ENCODE measurements around the gene FGFR1OP2.
"Not testable (repeated sequence)": the region's sequence is repeated elsewhere in the genome, so short reads cannot be mapped to it uniquely, and the experiment has no call there.

The FGFR1OP2 gene

DNA sequence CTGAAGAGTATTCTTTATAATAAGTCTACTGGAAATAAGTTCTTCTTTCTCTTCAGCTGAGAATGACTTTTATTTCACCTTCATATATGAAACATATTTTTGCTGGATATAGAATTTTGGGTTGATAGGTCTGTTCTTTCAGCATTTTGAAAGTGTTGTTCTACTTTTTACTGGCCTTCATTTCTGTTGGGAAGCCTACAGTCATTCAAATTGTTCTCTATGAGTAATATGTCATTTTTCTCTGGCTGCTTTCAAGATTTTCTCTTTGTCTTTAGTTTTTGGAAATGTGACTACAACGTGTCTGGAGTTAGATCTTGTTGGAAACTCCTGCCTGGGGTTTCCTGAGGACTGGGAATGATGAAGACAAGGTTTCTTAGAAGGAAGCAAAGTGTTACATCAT is 10.0 kb downstream of the FGFR1OP2 start:
- no peak for FAIRE-seq

DNA sequence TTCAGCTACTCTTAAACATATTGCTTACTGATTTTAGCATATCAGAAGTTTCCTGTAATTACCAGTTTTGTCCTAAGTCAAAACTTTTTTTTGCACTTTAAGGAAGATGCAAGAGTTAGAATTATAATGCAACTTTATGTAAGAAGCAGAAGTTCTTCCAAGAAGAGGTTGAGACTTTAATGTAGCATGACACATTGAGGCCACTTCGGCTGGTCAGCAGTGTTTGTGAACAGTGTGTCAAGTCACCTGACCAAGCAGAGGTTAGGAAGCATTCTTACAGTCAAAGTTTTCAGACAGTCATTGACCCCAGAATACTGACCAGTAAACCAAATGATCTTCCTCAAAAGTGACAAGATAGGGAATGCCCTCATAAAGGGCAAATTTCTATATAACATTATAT is 15.2 kb downstream of the FGFR1OP2 start:
- no peak for FAIRE-seq

DNA sequence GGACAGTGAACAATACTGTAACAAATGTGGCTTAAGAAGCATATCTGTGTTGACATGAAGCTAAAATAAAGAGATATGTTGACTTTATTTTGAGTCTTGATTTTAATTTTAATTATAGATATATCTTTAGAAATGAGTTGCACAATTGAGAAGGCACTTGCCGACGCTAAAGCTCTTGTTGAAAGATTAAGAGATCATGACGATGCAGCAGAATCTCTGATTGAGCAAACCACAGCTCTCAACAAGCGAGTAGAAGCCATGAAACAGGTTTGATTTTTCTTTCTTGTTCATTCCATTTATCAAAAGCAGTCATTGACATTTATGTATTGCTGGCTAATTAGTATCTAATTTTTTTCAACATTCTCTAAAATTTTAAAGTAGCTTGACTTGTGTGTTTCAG is 15.8 kb downstream of the FGFR1OP2 start:
- FAIRE-seq, result no peak

DNA sequence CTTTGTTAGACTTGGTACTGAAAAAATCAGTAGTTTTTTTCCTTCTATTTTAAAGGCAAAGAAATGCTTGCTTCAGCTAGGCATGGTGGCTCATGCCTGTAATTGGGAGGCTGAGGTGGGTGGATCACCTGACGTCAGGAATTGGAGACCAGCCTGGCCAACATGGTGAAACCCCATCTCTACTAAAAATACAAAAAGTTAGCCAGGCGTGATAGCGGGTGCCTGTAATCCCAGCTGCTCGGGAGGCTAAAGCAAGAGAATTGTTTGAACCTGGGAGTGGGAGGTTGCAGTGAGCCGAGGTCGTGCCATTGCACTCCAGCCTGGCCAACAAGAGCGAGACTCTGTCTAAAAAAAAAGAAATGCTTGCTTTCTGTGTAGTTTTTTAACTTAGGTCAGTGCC is 23.1 kb downstream of the FGFR1OP2 start:
- FAIRE-seq, result not testable (repeated sequence)

DNA sequence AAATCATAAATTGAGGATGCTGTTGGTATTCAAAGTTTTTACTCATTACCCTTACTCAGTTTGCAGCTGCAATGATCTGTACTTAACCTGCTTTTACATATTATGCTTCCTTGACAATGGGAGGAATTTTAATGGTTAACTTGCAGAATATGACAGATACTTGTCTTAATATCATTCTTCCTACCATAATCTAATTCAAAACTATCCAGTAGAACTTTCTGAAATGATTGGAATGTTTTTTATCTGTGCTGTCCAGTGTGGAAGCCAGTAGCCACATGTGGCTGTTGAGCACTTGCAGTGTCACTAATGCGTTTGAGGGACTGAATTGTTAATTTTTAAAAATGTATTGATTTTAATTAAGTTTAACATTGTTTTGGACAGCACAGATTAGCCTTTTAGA is 23.5 kb downstream of the FGFR1OP2 start:
- no peak for FAIRE-seq

DNA sequence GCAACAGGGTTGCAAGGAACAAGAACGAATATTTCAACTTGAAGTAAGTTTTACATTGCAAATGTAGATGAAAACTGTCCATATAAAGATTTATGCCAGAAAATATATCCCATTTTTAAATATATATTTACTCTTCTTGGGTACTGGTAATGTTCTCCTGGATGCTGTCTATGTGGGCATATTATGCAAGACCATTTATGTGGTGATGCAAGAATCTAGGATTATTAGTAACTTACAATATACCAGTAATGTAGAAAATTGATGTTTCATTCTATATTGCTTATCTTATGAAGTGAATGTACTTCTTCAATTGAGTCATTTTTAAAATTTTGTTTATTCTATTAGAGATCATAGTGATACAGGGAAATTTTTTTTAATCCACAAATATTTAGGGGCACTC is 25.1 kb downstream of the FGFR1OP2 start:
- no peak for FAIRE-seq

DNA sequence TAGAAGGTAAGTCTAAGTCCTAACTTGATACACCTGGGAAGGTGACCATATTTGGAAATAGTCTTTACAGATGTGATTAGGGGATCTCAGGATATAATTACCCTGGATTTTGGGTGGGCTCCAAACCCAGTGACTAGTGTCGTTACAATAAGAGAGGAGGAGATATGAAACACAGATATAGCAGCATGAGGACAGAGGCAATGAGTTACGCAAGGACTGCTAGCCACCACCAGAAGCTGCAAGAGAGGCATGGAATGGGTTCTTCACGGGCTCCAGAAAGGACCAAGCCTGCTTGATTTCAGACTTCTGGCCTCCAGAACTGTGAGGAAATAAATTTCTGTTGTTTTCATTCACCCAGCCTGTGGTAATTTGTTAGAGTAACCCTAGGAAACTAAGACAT is 28.6 kb downstream of the FGFR1OP2 start:
- FAIRE-seq, result no peak

DNA sequence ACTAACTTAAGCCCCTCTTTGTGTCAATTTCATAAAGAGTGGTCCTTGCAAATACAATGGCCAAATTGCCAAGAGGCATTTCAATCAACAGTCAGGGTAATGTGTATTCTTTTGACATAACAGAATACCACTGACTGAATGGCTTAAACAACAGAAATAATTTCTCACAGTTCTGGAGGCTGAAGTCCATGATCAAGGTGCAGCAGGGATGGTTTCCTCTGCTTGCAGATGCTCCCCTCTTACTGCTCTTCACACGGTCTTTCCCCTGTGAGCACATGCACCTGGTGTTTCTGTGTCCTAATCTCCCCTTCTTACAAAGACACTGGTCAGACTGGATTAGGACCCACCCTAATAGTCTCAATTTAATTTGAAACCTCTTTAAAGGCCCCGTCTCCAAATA is 31.9 kb downstream of the FGFR1OP2 start:
- no peak for FAIRE-seq

DNA sequence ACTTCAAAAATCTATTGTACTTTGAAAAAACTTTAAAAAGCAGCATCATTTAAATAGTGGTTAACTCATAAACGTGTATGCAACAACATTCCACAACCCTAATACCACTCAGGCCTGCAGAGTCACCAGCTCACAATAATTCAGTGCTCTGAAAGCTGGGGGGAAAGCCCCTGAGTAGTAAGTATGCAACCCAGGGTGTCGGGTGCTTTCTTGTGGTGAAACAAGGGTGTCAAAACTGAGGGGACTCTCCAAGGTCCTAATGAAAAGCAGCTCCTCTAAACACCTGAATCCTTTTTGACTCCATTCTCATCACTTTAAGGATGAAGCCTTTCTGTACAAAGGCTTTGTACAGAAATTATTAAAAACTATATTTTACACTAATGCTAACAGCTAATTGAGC is 33.7 kb downstream of the FGFR1OP2 start:
- no peak for FAIRE-seq

DNA sequence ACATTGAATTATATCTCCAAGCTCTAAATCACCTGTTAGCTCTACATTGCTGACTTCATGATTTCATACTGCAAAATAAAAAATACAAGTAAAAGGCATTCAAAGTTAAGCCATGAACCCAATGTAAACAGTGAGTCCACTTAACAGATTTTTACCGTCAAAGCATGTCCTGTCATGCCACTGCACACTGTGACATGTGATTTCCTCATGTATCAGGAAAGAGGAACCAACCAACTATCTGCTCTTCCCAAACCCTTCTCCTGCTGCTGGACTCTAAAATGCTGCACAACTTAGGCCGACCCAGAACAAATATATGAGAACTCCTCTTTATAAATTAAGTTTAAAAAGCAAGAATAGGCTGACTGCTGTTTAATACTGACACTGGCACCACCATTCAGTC is 38.4 kb downstream of the FGFR1OP2 start:
- no peak for FAIRE-seq

DNA sequence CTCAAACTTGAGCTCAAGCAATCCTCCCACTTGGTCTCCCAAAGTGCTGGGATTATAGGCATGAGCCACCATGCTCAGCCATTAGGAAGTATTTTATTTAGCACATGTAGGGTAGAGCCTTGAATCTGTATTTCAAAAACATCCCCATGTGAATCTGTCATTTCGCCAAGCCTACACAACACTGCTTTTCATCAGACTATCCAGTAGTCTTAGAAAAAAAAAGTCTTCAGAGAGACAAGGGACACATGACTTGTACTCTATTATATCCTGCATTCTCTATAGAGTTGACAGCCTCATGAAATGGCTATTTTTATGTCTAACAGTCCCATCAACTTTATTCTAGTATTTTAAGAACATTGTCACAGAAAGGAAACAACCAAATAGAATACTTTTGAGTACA is 40.5 kb downstream of the FGFR1OP2 start:
- no peak for FAIRE-seq

DNA sequence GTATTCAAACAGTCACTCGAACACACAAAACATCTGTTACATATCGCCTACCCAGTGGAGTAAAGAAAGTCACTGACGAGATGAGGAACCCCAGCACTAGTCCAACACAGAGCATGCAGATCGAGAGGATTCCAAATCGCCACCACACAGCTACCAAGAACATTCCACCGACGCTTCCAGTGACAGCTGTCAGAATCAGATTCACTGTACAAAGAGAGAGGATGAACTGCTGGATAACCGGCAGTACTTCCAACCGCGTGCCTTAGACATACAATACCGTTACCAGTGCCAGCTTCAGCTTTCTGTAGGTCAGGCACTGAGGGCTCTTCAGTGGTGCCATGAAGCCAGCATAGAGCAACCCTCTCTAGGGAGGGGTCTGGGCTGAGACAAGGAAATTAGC is 41.5 kb downstream of the FGFR1OP2 start:
- no peak for FAIRE-seq

DNA sequence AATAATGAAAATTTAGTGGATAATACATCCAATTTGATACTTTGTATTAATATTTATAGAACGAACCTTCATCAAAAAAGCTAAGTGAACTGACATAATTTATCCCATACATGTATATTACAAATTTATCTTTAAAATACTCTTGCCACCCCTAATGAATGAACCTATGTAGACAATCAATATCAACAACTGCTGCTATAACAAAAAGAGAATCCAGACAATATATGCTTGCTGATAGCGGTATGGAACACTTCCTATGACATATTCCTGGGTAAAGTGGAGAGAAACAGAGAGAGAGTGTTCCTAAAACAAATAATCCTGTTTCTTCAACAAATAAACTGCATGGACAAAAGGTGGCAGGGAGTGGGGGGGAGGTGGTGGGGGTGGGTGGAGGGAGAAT is 44.6 kb downstream of the FGFR1OP2 start:
- FAIRE-seq, result no peak

DNA sequence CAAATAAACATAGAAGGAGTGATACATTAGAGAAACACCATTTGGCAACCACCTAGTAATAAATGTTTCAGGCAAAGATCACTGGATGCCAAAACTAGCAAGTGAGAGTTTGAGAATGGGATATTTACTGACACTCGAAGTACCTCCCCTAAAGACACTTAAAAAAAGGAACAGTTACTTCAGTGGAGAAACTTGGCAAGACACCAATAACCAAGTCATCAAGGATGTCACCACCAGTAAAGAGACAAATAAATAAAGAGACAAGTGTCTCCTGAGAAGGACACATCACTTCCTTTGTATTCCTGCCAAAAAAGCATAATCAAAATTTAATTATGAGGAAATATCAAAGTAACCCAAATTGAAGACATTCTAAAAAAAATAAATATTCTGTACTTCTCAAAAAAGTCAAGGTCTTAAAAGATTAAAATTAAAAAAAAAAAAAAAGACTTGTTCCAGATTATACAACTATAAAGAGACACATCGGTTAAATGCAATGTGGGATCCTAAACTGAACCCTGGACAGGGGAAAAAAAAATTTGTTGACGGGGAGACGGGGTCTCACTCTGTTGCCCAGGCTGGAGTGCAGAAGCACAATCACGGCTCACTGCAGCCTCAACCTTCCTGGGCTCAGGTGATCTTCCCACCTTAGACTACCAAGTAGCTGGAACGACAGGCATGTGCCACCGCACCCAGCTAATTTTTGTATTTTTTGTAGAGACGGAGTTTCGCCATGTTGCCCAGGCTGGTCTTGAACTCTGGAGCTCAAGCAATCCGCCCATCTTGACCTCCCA is 49.6 kb downstream of the FGFR1OP2 start:
- FAIRE-seq, result no peak

DNA sequence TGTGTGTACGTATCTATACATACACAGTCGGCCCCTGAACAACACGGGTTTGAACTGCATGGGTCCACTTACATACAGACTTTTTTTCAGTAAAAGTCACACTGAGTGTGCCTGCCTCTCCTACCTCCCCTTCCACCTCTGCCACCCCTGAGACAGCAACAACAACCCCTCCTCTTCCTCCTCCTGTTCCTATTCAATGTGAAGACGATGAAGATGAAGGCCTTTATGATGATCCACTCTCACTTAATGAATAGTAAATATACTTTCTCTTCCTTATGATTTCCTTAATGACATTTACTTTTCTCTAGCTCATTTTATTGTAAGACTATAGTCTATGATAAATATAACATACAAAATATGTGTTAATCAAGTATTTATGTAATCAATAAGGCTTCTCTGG is 50.4 kb downstream of the FGFR1OP2 start:
- FAIRE-seq, result no peak

DNA sequence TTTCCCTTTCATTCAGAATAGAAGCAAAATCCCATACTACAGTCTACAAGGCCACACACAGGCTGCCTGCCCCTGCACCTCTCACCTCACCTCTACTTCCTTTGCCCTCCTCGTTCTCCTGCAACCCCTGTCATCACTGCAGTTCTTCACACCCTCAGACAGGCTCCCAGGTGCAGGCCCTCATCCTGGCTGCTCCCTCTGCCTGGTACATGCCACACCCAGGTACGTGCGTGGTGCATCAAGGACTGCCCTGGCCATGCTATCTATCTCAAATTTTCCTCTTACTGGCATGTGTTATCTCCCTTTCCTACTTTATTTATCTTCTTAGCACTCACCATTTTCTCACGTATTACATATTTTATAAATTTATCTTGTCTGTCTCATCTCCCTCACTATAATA is 51.6 kb downstream of the FGFR1OP2 start:
- no peak for FAIRE-seq

DNA sequence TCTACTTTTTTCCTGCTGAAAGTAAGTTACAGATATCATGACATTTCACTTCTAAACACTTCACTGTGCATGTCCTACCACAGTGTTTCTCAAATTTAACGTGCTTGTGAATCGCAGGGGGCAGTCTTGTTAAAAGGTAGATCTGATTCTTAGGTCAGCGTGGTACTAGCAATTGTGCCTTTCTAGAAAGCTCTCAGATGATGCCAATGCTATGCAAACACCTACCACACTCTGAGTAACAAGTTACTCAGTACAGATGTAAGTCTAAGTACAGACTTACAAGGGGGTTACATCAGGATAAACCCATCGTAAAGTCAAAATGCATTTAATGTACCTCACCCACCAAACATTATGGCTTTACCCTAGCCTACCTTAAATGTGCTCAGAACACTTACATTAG is 53.6 kb downstream of the FGFR1OP2 start:
- no peak for FAIRE-seq

DNA sequence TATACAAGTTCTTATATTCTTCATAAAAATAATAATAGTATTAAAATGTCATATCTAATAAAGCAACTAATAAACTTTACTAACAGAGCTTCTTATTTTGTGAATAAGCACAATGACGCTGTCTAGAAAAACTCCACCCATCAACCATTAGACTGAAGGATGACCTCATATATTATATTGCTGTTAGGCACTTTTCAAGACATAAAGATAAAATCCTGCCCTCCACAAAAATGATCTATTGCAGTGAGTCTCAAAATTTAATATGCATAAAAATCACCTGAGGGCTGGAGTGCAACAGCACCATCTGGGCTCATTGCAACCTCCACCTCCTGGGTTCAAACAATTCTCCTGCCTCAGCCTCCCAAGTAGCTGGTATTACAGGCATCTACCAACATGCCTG is 55.8 kb downstream of the FGFR1OP2 start:
- no peak for FAIRE-seq

DNA sequence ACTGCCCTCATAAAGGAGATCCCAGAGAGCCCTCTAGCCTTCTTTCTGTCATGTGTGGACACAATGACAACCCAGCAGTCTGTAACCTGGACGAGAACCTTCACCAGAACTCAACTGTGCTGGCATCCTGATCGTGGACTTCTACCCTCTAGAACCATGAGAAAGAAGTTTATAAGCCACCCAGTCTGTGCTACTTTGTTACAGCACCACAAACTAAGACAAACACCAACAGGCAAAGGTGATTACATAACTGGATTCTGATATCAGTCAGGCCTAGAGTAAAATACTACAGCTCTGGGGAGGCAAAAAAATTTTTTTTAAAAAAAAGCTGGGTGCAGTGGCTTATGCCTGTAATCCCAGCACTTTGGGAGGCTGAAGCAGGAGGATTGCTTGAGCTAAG is 57.4 kb downstream of the FGFR1OP2 start:
- no peak for FAIRE-seq

DNA sequence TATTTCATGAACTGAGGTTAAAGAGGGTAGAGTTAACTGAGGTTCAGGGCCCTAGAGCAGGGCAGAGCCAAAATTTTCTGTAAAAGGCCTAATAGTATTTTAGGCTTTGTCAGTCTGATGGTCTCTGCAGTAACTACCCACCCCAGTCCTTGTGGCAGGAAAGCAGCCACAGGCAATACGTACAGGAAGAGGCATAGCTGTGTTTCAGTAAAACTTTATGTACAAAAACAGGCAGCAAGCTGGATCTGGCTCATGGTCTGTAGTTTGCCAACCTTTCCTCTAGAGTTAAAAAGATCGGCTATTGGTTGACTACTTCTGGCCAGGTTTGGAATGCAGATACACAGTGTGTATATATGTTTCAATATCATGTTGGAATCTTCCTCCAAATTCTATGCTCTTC is 58.7 kb downstream of the FGFR1OP2 start:
- FAIRE-seq, result no peak

DNA sequence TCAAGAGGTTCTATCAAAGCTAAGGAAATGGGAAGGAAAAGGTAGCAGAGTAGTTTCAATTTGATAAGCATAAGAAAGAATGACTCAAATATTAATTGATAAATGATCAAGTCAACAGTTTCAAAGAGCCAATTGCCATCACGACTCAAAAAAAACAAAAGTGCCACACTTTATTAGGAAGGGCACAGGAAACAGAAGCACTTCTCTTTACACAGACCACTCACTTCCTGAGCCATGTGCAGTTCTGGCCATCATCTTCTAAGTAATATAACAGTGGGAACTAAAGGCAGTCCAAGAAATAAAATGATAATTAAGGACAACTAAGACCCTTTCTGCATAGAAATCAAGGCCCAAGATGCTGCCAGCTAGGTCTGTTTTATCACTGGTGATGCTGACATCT is 62.7 kb downstream of the FGFR1OP2 start:
- no peak for FAIRE-seq

DNA sequence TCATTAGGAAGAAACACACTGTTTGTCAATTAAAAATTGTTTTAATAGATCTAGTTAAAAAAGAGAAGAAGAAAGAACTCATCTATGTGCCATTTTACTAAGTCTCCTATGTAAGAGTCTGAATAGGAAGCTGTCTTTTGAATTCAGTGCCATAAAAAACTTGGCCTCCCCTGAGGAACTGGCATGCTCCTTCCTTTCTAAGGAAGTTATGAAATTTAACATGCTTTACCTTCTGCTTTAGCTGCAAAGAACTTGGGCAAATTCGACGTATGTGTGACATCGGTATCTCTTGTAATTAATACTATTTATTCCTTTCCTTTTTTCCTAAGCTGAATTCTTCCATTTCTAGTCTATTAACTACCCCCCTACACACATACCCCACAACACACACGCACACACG is 63.4 kb downstream of the FGFR1OP2 start:
- FAIRE-seq, result no peak

DNA sequence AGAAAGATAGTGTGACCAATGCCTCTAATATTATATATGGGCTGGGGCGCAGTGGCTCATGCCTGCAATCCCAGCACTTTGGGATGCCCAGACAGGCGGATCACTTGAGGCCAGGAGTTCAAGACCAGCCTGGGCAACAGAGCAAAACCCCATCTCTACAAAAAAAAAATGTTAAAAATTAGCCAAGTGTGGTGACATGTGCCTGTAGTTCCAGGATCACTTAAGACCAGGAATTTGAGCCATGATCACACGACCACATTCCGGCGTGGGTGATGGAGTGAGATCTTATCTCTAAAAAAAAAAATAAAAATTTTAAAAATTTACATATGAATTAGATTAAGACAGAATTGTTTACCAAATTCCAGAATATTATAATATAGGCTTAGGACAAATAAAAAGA is 63.9 kb downstream of the FGFR1OP2 start:
- no peak for FAIRE-seq

DNA sequence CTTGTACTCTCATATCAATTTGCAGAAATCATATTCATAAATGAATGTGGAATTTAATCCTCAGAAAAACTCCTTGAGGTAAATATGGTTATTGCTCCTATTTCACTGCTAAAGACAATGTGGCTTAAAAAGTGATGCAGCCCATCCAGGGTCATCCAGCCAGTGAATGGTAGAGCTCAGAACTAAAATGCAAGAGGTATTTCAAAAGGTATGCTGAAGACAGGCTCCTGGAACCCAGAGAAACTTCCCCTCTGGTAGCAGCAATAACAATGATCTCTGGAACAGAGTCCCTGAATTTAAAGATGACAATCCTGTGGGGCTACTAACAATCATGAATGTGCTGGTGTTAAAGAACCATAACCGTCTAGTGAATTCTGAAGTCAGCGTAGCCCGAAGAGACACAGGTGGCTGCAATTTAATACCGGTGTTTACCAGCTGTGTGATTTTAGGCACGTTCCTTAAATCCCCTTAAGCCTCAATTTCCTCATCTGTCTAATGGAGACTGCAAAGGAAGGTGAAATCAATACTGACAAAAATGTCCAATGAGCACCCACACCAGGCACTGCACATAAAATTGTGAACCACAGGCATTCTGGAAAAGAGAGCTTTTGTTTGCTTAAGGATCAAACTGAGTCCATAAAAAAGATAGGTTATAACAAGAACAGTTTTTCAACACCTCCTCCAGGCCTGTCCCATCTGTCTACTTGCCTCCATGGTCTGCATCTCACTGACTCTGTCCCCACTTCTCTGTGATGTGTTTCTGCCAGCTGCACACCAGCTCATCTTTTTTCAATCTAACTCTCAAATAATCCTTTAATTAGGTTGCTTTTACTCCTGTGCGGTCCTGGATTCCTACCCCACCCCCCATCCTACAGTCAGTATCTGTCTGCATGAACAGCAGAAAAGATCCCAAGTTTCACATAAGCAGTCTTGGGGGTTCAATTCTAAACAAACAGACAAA is 65.4 kb downstream of the FGFR1OP2 start:
- FAIRE-seq, result no peak
